NCI-H128 (cell line): ENCODE measurements around the gene INPP1.
A peak's percentile ranks its signal among the peaks of the same experiment; 100 is the strongest.

Source experiments
- DNase-seq: peaks from one replicate; lab custom pipeline; 2025; ENCODE audit not compliant: unreplicated experiment; lab: John Stamatoyannopoulos, UW

INPP1 gene

DNA sequence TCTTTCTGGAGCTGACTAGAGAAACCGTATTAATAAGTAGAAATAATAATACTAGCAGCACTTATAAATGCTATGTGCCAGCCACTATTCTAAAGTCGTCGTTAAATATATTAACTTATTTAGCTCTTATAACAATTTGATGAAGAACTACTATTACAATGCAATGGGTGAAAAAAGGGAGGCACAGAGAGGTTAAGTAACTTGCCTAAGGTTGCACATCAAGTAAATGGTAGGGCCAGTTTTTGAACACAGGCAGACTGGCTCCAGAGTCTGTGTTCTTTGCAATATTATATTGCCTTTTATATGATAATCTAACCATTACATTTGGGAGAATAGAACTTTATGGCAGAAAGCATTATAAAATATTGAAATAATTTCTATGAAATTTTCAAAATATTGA lies 17.6 kb downstream of the INPP1 start:
- DNase-seq, result no peak

DNA sequence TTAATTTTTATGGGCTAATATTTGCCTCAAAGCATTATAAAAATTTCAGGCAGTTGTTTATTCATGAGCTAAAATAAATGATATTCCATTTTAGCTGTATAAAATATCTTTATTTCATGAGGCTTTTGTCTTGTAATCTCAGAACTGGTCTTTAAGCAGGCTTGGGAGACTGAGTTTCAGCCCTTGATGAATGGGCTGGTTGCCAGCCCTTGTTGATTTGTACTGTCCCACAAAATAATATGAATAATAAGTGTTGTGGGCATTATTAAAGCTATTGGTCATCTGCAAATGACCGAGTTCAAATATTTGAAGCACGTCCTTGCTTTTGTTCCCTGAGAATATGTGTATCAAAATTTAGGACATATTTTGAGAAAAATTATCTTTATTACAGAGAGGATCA lies 18.2 kb downstream of the INPP1 start:
- no peak for DNase-seq

DNA sequence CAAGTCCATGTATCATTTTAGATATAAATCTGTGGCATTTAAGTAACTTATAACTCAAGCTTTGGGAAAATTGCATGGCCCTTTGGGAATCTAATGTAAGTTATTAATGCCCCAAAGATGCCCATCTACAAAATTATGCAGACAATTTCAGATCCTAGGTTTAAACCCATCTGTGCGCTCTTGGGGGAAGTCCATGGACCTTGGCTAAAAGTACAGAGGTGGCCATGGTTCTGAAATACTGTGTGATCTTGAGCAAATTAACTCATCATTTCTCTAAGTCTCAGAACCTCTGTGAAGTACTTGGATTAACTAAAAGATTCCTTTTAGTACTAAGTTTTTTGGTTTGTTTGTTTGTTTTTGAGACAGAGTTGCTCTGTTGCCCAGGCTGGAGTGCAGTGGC lies 19.5 kb downstream of the INPP1 start:
- DNase-seq, result no peak

DNA sequence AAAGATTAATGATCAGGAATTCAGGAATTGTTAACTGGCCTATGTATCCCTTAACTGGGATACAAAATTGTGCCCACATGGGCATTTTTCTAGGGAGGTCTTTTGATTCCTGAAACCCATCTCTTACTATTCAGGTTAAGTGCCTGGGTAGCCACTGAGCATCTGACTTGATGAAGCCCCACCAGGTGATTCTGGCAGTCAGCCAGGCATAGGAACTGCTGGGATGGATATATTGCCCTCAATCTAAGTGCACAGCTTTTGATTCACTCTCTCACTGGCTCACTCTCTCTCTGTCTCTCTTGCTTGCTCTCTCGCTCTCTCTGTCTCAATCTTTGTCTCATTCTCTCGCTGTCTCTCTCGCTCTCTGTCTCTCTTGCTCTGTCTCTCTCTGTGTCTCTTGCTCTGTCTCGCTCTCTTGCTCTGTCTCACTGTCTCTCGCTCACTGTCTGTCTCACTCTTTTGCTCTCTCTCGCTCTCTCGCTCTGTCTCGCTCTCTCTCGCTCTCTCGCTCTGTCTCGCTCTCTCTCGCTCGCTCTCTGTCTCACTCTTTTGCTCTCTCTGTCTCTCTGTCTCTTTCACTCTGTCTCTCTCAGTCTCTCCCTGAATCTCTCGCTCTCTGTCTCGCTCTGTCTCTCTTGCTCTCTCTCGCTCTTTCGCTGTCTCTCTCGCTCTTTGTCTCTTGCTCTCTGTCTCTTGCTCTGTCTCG lies 22.3 kb downstream of the INPP1 start:
- peak; percentile 9 for DNase-seq

- DNase-seq, result no peak
These were observed 22.9 kb downstream of the INPP1 start for GRCh38 chr2:190366248-190366753.

- no peak for DNase-seq
These were observed 23.7 kb downstream of the INPP1 start for GRCh38 chr2:190367091-190367490.

DNA sequence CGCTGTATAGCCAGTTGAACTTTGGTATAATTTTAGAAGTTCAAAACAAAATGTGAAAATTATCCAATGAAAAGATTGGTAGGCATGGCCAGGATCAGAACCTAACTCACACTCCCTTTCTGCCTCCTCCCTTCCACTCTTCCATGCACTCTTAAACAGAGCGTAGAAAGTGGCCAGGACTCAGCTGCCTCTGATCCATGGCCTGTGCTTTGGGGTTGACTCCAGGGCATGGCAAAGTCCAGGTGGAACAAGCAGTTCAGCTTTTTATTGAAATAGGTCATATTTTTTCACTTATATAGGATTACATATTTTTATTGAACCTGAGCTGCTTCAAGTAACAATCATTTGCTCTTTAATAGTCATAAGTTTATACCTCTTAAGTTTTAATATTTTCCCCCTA lies 26.2 kb downstream of the INPP1 start:
- DNase-seq, result no peak

- no peak for DNase-seq
These were observed 32.7 kb downstream of the INPP1 start for GRCh38 chr2:190376083-190376482.

DNA sequence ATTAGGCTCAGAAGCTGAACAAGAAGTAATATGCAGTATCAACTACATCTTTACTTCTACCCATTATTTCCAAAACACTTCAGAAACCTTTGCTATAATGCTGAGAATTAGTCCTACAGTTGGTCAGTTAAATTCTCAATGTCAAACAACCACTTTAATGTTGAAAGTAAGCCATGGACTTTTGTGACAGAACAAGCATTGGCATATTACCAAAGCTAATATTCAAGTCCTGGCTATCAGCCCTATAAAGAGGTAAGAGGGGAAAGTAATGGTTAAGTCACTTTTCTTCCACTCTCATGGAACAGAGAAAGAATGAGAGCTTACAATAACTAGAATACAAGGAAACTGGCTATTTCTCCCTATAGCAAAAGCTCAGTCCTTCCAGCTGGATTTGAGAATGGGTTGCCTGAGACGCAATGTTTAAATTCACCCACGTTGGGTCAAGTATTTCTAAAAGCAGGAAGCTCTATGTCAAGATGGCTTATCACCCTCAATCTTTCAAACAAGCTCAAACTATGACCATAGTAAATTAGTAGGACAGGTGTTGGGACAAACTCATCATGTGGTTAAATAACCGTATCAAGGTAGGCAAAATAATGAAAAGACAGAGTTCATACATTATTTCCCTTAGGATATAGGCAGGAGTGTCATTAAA lies 33.3 kb downstream of the INPP1 start:
- no peak for DNase-seq

GRCh38 chr2:190378880-190379237 lies 35.5 kb downstream of the INPP1 start:
- DNase-seq, result no peak

- DNase-seq, result no peak
These were observed 36.0 kb downstream of the INPP1 start for GRCh38 chr2:190379249-190379964.

DNA sequence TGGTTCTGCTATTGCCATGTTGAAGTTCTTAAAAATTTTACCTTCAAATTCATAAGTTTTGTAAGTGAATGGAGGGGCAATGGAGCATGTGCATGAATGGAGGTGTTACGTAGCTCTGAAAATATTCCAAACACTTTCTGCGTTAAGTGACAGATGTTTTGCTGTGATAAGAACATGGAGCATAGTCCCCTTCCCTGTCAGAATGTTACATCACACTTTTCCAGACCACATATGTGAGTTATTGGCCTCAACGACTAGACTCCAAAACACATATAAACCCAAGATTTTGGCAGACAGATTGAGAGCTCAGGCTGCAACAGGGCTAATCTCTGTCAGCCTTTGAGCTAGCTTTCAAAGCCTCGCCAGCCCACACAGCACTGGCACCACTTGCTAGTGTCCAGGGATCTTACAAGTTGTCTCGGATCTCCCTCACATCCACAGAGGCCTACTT lies 37.6 kb downstream of the INPP1 start:
- DNase-seq, result no peak

DNA sequence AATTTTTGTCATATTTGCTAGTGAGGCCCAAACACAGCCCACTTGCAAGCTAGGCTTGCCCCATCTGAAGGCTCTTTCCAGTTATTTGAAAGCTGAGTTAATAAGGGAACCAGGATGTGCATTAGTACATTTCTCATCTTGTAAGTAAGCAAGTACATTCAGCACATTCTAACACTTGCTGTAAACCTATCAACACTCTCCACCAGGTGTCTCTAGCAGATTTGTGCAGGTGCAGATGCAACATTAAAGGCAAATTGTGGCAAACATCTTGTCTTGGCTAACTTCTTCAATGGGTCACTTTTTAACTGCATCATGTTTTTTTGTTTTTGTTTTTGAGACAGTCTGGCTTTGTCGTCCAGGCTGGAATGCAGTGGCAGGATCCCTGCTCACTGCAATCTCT lies 39.5 kb downstream of the INPP1 start:
- no peak for DNase-seq

- DNase-seq, result no peak
These were observed 44.0 kb downstream of the INPP1 start for GRCh38 chr2:190387422-190387821.

DNA sequence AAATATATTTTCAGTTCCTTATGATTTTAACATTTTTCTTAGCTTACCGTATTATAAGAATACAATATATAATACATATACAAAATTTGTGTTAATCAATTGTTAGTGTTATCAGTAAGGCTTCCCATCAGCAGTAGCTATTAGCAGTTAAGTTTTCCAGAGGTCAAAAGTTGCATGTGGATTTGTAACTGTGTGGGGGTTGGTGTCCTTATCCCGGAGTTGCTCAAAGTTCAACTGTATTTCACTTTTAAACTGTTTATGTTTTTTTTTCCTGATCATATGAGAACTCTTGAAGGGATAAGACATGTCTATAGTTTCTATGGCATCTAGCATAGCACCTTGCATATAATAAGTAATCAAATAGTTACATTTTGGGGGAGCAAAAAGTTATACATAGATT lies 52.9 kb downstream of the INPP1 start:
- DNase-seq, result no peak

GRCh38 chr2:190402986-190403603 lies 59.7 kb downstream of the INPP1 start:
- DNase-seq, result no peak

- DNase-seq, result no peak
These were observed 61.1 kb downstream of the INPP1 start for GRCh38 chr2:190404487-190404886.

DNA sequence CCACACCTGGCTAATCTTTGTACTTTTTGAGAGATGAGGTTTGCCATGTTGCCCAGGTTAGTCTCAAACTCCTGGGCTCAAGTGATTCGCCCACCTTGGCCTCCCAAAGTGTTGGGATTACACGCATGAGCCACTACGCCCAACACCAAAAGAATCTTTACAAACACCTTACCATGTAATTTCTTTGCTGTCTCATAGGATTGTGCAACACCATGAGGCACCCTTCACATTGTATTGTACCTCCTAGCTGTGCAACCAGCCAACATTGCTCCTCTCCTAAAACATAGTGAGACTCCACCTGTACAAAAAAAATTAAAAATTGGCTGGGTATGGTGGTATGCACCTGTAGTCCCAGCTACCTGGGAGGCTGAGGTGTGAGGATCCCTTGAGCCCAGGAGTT lies 61.7 kb downstream of the INPP1 start:
- DNase-seq, result no peak

- DNase-seq, result no peak
These were observed 62.6 kb downstream of the INPP1 start for GRCh38 chr2:190405995-190406394.

- DNase-seq, result no peak
These were observed 63.4 kb downstream of the INPP1 start for GRCh38 chr2:190406805-190407204.

GRCh38 chr2:190407246-190407661 lies 63.9 kb downstream of the INPP1 start:
- DNase-seq, result no peak
